Panc1 (cell line): Measurements from ENCODE around the gene ARHGAP8.

ENCODE experiments used
- CTCF ChIP-seq: fragments of 450-650 bp; IDR thresholded peaks from 2 replicates; pipeline ENCODE4 v1.5.1; 2017; ENCODE audit warnings: mild to moderate bottlenecking
- POLR2AphosphoS5 ChIP-seq: IDR thresholded peaks from 2 replicates; pipeline ENCODE4 v1.6.1; 2012; ENCODE audit warnings: mild to moderate bottlenecking, low read depth, low read length, moderate library complexity
- REST ChIP-seq, 2 experiments: IDR thresholded peaks; 2 replicates each; pipeline ENCODE4 v1.6.1; 2011 to 2012; ENCODE audit warnings: low read depth in 2 of 2, control low read depth in 1 of 2, low read length in 1 of 2, mild to moderate bottlenecking in 1 of 2, moderate library complexity in 1 of 2; ENCODE audit not compliant: insufficient read depth in 1 of 2
- SIN3A ChIP-seq: IDR thresholded peaks from 2 replicates; pipeline ENCODE4 v1.6.1; 2012; ENCODE audit warnings: low read depth, mild to moderate bottlenecking, low read length, moderate library complexity, borderline replicate concordance; ENCODE audit not compliant: insufficient read depth
- TCF7L2 ChIP-seq: IDR thresholded peaks from 2 replicates; pipeline ENCODE4 v1.6.1; 2011; ENCODE audit warnings: mild to moderate bottlenecking, low read depth, low read length, inconsistent platforms

GRCh38 chr22:44793106-44793505 lies 40.7 kb downstream of the ARHGAP8 start:
- TF ChIP-seq CTCF (no peak), REST (IDR thresholded peaks at IDR 0.05; ENCODE audit: insufficient read depth in 1 of 2, low read depth in 2 of 2, low read length in 1 of 2) (no peak), TCF7L2 (no peak), POLR2AphosphoS5 (no peak), SIN3A (no peak)
